H7 (cell line): Measurements from ENCODE around the gene KIF15. TPM values are rescaled to one million over a fixed set of nuclear protein-coding genes. Genes with fewer than 3 reads are reported as not detected.
"Not testable (repeated sequence)": the region's sequence is repeated elsewhere in the genome, so short reads cannot be mapped to it uniquely, and the experiment has no call there.

ENCODE experiments used
- DNase-seq: peaks from one replicate; pipeline ENCODE4 v3.0.0; 2012
- H3K27me3 ChIP-seq: 2 replicates; pipeline ENCODE4 v1.6.0; 2011; ENCODE audit warnings: mild to moderate bottlenecking, low read length; ENCODE audit not compliant: control insufficient read depth, insufficient read depth
- H3K36me3 ChIP-seq: replicated peaks from 2 replicates; pipeline ENCODE4 v1.5.1; 2011; ENCODE audit warnings: low read length; ENCODE audit not compliant: control insufficient read depth, insufficient read depth
- H3K4me3 ChIP-seq: 2 replicates; pipeline ENCODE4 v1.5.1; 2011; ENCODE audit warnings: low read depth, mild to moderate bottlenecking, control low read depth, low read length, moderate library complexity; ENCODE audit not compliant: insufficient read depth
- total RNA-seq: library from RNA; depleted of rRNA; stranded (reverse); fragments of >200 nt; shearing (Covaris generic); gene quantifications from 2 replicates; pipeline ENCODE4 v1.2.3, GENCODE V29; 2014

Gene KIF15
- total RNA-seq, 1 experiment from 2014 or later = 19.3 TPM

DNA sequence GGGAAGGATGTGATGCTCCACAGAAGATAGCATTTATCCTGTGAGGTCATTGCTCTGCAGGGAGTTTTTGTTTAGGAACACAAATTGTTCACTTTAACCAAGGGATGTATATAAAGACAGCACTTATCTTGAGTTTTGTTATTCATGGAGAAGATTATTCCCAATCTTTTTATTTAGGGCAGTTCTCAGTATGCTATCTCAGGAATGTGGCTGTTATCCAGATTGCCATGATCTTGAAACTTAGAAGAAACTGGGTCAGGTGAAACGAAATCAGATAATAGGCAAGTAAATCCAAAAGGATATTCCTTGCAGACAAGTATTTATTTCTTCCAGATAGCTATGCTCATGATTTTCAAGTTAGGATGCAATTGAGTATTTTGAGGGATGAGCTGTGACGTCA lies 80.8 kb downstream of the KIF15 start:
- Histone ChIP-seq H3K4me3 (no peak overlapping the region), H3K36me3 (peaks cover 27% of the 10 kb centered on the region), H3K27me3 (no peaks in the 10 kb centered on the region)
- no peak for DNase-seq

DNA sequence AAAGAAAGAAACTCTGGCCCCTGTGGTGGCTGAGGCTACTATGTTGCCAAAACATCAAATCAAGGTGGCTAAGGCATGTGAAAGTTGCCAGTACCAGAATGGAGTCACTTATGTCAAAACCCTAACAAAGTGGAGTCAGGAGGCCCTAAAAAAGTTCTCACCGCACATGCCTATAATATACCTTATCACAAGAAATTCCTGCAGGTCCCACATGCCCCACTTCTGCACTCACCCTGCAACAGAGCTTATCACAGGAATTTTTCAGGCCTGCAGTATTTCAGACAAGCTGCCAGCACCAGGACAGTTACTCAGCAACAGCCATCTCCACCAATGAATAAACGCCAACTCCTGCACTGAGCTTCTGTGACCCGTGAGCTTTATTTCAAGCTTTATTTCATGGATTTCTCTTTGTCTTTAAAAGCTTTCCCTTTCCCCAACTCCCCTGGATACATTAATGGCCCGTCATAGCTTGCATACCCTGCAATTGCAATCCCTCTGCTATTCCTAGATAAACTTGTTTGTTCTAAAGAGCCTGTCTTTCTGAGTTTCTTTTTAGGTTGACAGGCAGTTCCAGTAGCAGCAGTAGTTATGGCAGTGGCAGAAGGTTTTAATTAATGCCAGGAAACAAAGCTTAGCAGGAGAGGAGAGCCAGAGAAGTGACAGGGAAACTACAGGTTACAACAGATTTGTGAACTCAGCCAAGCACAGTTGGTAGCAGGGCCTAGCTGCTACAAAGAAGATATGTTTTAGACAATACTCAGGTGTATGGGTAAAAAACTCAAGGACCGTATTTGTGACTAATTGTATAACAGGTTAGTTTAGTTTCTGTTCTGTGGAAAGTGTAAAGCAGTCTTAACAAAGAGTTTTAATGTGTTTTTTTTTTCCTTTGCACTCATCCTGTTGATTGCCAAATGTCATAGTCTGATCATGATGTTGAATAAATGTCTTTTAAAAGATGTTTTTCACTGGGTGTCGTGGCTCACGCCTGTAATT lies 84.2 kb downstream of the KIF15 start:
- DNase-seq = no peak
- Histone ChIP-seq H3K36me3 (peaks cover 16% of the 10 kb centered on the region), H3K4me3 (no peak overlapping the region), H3K27me3 (no peaks in the 10 kb centered on the region)

DNA sequence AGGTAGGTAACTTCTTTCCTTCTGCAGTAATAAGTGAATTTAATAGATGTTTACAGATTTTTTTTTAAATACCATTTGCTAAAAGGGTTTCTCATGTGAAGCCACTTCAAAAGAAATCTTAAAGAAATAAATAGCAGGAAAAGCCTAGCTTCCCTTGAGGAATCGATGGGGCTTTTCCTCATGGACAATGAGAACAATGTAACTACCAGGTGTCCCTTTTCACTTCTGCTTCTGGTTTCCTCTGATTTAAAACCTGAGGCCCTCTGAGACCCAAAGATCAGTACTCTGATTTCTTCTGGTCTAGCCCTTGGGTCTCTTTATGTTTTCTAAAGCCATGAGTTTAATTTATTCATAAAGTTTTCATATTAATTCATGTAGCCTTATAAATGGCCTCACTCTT lies 87.0 kb downstream of the KIF15 start:
- no peak for DNase-seq
- no peak overlapping the region for H3K4me3 ChIP-seq
- H3K27me3 ChIP-seq = no peaks in the 10 kb centered on the region
- peaks cover 11% of the 10 kb centered on the region for H3K36me3 ChIP-seq

DNA sequence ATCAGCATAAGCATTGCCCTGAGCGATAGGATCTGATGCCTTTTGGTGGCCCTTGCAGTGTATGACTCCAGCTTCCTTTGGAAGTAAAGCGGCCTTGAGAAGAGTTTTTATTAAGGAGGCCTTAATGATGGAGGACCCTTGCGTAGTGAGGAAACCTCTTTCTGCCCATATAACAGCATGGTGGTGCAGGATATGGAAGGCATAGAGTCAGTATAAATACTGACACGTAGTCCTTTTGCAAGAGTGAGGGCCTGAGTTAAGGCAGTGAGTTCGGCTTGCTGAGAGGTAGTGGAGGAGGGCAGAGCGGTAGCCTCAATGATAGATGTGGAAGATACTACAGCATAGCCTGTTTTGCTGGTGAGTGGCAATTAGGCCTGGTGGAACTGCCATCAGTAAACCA lies 95.1 kb downstream of the KIF15 start:
- not testable (repeated sequence) for H3K27me3 ChIP-seq, DNase-seq, H3K4me3 ChIP-seq, H3K36me3 ChIP-seq

DNA sequence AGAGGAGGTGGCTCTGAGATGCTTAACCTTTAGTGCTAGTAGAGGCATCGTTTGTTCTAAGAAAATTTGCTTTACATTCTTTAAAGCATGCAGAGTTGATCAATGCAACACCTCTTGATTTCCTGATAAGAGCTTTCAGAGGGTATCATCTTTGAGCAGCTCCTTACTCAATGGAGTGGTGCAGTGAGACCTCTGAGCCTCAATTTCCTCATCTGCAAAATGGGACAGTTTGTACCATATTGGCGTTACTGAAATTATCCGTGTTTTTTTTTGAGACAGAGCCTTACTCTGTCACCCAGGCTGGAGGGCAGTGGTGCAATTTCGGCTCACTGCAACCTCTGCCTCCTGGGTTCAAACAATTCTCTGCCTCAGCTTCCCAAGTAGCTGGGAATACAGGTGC lies 98.5 kb downstream of the KIF15 start:
- no peak overlapping the region for H3K4me3 ChIP-seq
- no peak for DNase-seq
- H3K36me3 ChIP-seq = no peaks in the 10 kb centered on the region
- no peaks in the 10 kb centered on the region for H3K27me3 ChIP-seq

DNA sequence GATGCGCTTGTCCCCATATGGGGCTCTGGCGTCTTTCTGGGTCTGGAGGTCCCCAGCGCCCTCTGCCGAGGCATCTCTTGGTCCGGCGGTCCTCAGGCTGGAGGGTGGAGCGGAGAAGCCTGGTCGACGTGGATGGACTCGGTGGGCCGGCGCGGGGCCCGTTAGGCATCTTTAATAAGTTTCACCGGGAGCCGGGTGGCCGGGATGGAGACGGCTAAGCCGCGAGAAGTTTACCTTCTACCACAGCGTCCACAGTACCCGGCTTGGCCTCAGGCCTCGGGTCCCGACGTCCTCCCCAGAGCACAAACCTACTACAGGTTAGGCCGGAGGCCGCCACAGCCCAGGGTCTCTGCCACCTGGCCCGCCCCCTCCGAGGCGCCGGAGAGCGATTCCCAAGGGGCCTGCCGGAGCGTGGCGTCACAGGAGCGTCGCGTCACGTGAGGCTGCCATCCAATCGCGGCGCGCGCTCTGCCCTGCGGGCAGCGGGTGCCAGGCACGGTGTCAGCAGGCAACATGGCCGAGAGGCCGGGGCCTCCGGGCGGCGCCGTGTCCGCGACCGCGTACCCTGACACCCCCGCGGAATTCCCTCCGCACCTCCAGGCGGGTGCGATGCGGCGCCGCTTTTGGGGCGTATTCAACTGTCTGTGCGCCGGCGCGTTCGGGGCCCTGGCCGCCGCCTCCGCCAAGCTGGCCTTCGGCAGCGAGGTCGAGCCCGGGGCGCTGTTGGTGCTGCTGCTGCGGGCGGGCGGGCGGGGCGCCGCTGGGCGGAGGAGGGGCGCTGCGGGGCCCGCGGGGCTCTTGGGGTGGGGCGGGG lies 100.0 kb downstream of the KIF15 start, which contains the start of gene TMEM42:
Gene TMEM42, plus strand, starts transcription at position 501 of the 814 bp plus-strand sequence. Its CDS starts 13 bp downstream, at position 514.
- peak; percentile 98 for DNase-seq
- peak within 1 kb of the TSS; percentile 68 for H3K4me3 ChIP-seq
- H3K27me3 ChIP-seq = no peaks in the 10 kb centered on the region
- H3K36me3 ChIP-seq = no peaks in the 10 kb centered on the region

DNA sequence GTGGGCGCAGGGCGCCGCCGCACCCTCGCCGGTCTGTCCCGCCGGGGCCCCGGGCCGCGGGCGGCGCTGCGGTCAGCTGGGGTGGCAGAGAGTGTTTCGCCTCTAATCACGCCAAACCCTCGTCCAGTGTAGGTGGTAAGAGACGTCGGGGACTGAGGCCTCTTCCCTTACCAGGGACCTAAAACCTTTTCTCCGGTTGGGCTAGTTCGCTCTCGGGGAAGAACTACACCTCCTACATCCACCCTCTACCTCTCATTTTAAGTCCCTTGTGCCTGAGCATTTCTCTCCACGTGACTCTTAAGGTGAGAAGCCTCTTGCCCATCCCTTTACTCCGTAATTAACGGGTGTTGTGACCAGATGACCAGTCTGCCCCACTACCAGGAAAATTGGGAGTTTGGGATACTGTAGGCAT lies 100.6 kb downstream of the KIF15 start:
- Histone ChIP-seq H3K36me3 (no peaks in the 10 kb centered on the region), H3K27me3 (no peaks in the 10 kb centered on the region), H3K4me3 (peak overlapping the region; percentile 68)
- DNase-seq = no peak

DNA sequence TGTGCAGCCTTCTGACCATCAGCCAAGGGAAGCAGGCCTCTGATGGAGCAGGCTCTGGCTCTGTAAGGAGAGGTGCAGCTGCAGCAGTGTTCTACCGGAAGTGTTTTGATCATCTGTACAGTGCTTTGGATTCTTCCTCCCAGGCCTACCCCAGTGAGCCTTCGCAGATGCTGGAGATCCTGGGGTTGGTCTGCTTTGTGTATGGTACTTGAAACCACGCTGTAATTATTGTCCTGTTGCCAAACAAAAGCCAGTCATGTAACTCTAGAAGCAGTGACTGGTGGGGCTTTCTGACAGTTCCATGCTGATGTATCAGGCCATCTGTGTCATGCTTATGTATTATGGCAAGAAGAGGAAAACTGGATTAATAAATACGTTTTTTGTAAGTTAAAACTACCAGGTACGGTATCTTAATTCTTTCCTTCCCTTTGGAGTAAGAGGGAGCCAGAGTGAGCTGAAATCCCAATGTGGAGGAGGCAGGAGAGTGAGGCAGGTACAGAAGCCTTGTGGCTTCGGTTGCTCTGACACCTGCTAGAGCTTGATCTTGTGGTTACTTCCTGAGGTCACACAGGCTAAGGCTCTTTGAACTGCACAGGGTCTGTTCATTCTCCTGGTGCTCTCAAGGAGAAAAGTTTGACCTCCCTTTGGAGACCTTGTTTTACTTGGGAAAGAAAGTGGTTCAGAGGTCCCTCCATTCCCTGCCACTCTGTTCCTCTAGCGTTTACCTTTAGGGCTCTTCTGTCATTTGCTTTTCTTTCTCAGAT lies 103.9 kb downstream of the KIF15 start:
- no peaks in the 10 kb centered on the region for H3K27me3 ChIP-seq
- H3K36me3 ChIP-seq = no peaks in the 10 kb centered on the region
- DNase-seq = no peak
- H3K4me3 ChIP-seq = no peak overlapping the region

DNA sequence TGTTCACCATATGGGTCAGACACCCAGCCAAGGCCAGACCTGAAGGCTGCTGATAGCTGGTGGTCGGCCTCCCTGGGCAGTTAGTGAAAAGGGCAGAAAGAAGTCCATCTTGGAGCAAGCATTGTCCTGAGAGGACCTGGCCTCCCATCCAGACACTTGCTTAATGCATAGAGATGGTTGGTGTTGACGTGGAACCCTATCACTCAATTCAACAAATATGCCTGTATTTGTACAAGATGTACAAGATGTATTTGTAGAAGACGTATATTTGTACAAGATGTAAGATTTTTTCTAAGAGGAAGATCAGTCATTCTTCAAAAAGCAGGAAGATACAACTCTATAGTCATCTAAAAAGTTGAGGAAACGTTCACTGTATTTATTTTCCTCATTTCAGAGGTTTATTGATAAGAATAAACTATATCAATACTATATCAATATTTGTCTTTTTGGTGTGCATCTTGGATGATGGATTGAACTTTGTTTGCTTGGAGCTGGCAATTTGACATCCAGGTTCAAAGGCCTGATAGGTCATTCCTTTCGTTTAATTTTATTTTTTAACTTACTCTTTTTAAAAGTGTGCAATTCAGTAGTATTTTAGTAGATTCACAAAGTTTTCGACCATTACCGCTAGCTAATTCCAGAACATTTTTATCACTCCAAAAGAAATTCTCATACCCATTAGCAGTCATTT lies 106.0 kb downstream of the KIF15 start:
- H3K27me3 ChIP-seq = no peaks in the 10 kb centered on the region
- no peak overlapping the region for H3K4me3 ChIP-seq
- no peak for DNase-seq
- no peaks in the 10 kb centered on the region for H3K36me3 ChIP-seq

DNA sequence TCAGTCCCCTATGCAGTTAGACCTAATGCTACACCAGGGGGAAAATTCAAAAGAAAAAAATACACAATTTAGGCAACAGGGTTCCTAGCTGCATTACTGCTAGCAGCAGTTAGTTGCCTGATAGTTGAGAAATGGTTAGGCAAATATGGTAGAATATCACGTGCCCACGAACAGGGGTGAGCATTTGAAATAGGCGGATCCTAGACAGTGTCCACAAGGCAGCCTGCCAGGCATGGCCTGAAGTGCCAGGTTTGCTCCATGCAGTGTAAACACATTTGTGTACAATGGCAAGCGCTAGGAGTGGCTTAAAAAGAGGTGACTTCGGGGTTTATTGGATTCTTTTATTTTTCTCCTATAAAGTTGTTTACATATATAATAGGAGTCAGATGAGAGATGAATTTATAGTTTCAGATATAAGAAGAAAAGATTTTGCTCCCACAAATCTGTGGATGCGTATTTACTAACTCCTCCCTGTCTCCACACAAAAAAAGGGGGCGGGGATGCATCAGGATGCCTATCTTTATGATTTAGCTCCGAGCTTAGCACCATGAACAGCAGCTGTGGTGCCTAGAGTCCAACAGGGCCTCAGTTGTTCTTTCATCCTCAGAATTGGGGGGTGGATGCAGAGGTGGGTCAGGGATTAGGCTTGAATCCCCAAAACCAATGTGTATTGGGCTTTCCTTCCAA lies 108.9 kb downstream of the KIF15 start:
- H3K36me3 ChIP-seq = no peaks in the 10 kb centered on the region
- no peaks in the 10 kb centered on the region for H3K27me3 ChIP-seq
- H3K4me3 ChIP-seq = no peak overlapping the region
- no peak for DNase-seq

DNA sequence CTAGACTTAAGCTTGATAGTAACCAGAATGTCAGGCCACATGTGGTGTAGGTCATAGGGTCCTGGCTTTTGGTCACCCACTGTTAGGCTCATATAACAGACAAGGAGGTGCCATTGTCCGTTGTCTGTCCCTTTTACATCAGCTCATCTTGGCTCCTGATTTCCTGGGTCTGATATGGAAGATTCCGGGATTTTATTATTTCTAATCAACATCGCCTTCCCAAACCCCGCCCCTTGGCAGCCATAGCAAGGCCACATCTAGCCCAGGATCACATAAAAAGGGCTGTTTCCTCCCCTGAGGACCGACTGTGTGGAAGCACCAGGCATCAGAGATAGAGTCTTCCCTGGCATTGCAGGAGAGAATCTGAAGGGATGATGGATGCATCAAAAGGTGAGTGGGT lies 112.7 kb downstream of the KIF15 start, which contains the start of gene TGM4:
Gene TGM4, plus strand, starts transcription at position 301 of the 400 bp plus-strand sequence. Its CDS starts 71 bp downstream, at position 372.
- DNase-seq = no peak
- H3K4me3 ChIP-seq = no peak within 1 kb of the TSS
- no peaks in the 10 kb centered on the region for H3K27me3 ChIP-seq
- H3K36me3 ChIP-seq = no peaks in the 10 kb centered on the region

DNA sequence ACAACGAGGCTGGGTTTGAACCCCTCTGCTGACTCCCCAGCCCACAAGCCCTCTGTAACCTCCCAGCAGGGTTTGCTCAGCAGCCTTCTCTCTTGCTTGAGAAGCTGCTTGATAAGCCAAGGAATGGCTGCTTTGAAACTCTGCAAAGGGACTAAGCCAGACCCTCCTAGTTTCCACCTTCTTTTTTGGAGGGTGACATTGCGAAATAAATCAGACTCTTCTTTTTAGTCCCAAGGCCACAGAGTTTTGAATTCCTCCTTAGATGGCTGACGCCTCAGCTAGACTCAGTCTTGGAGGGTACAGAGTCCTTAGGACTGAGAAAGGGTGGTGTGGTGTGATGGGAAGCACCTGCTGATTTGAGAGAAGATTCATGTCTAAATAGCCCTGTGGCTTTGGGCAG lies 114.0 kb downstream of the KIF15 start:
- no peaks in the 10 kb centered on the region for H3K27me3 ChIP-seq
- no peak overlapping the region for H3K4me3 ChIP-seq
- no peaks in the 10 kb centered on the region for H3K36me3 ChIP-seq
- no peak for DNase-seq

DNA sequence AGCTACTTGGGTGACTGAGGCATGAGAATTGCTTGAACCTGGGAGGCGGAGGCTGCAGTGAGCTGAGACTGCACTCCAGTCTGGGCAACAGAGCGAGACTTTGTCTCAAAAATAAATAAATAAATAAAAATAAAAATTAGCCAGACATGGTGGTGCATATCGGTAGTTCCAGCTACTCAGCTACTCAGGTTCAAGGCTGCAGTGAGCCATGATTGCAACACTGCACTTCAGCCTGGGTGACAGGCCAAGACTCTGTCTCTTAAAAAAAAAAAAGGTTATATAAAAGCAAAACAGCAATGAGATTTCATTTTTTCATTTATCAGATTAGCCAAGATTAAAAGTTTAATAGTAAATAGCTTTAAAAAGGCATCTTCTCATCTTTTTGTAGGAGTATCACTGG lies 115.7 kb downstream of the KIF15 start:
- DNase-seq = no peak
- no peaks in the 10 kb centered on the region for H3K36me3 ChIP-seq
- no peaks in the 10 kb centered on the region for H3K27me3 ChIP-seq
- no peak overlapping the region for H3K4me3 ChIP-seq
